ENCODE data around the gene ADH7.
"Not testable (repeated sequence)": the region's sequence is repeated elsewhere in the genome, so short reads cannot be mapped to it uniquely, and the experiment has no call there.

ADH7 gene

DNA sequence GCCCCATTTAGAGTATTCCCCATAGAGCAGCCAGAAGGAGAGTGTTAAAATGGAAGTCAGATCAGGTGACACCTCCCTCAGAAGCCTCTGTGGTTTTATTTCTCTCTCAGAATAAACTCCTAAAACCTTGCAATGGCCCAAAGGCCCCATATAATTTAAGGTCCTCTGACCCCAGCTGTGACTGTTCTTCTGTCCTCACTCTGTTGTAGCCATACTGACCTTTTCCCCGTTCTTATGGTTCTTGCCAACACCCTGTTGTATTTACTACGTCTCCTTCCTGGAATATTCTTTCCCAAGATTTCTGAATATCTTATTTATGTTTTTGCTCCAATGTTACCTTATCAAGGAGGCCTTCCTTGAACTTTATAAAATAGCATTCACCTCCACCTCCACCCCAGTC, 18.0 kb downstream of the ADH7 start:
- H3K4me3 ChIP-seq (ENCODE audit: low read depth, low read length) = no peak overlapping the region

DNA sequence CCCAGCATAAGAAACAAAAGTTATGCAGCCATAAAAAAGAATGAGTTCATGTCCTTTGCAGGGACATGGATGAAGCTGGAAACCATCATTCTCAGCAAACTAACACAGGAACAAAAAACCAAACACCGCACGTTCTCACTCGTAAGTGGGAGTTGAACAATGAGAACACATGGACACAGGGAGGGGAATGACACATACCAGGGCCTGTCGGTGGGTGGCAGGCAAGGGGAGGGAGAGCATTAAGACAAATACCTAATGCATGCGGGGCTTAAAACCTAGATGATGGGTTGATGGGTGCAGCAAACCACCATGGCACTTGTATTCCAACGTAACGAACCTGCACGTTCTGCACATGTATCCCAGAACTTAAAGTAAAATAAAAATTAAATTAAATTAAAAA, 19.4 kb downstream of the ADH7 start:
- H3K4me3 ChIP-seq (ENCODE audit: low read depth, low read length) = not testable (repeated sequence)

DNA sequence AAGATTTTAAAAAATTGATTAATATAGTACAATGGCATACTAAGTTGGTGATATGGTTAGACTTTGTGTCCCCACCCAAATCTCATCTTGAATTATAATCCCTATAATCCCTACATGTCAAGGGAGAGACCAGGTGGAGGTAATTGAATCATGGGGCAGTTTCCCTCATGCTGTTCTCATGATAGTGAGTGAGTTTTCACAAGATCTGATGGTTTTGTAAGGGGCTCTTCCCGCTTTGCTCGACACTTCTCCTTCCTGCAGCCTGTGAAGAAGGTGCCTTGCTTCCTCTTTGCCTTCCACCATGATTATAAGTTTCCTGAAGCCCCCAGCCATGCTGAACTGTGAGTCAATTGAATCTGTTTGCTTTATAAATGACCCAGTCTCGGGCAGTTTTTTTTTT, 20.2 kb downstream of the ADH7 start:
- not testable (repeated sequence) for H3K4me3 ChIP-seq (ENCODE audit: low read depth, low read length)

DNA sequence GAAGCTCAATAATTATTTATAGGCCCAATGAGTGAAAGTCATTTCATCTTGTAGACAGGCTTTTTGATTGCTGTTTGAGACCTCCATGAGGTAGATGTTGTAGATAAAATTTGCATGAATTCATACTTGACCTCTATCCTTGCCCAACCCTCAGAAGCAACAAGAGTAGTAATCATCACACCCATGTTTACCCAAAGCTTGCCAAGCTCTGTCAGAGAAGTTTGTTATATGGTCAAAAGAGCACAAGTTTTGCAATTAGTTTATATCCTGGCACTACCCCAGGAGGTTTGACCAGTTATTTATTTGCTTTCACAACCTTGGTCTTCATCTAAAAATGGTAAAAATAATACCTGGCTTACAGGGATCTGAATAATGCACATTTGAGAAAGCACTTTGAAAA, 20.7 kb downstream of the ADH7 start:
- H3K4me3 ChIP-seq (ENCODE audit: low read depth, low read length) = no peak overlapping the region

DNA sequence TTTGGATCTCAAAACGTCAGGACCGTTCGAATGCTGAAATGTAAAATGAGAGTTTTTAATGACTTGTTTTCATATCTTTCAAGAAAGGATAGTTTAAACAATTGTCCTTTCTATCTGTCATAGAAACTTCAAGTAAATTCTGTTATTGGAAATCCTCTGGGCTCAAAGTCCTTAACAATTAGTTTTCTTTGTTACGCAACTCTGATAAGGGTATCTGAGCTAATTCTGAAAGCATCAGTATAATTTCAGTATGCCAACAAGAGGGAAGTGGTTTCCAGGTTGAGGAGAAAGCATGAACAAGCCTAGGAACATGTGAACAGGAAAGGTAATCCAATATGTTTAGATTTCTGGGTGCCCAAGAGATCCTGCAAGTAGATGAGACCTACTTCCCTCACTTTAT, 22.0 kb downstream of the ADH7 start:
- H3K4me3 ChIP-seq (ENCODE audit: low read depth, low read length) = no peak overlapping the region

DNA sequence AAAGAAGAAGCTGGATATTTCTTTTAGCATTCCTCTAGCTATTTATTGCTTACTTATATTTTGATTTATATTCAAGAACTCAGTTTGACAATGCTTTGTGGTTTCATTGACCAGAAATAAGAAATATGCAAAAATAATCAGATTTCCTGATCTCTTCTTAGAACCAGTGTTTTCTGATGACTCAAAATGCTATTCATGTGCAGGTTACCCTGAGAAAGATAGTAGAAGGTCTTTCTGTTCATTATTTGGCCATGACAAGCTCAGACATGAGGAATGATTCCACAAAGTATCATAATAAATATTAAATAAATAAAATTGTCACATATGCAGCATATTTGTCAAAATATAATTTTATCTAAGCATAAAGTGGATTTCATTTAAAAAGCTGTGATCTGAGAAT, 24.1 kb downstream of the ADH7 start:
- H3K4me3 ChIP-seq (ENCODE audit: low read depth, low read length) = no peak overlapping the region

DNA sequence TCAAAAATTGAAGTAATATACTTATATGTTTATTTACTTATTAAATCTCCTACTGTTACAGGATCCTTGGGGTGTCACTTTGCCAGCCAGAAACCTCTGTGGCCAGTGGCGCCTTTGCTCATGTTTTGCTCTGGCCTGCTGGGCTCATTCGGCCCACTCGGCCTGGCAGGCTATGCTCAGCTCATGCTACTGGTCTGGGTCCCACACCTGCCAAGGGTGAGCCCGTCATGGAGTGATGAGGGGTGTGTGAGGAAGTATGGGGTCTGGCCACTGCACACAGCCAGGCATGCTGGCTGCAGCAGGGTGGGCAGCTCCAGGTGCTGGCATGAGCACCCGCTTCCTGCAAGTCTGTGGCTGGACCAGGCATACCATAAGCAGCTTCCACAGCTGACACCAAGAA, 25.1 kb downstream of the ADH7 start:
- H3K4me3 ChIP-seq (ENCODE audit: low read depth, low read length) = no peak overlapping the region

DNA sequence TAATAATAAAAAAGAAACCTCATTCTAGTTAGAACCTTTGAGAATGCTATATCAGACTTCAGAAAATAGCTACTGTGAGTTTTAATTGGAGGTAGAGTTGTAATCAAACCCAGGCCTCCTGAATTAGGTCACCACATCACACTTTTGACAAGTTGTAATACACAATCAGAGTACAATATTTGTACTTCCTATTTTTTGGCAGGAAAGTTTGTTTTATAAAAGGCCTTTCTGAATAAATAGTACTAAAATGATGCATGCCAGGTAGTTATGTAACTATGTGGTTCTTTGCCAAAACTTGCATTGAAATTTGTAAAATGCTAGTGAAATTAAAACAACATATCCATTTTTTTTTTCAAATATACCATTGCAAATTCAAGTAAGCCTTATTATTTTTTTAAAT, 26.8 kb downstream of the ADH7 start:
- H3K4me3 ChIP-seq (ENCODE audit: low read depth, low read length) = no peak overlapping the region

DNA sequence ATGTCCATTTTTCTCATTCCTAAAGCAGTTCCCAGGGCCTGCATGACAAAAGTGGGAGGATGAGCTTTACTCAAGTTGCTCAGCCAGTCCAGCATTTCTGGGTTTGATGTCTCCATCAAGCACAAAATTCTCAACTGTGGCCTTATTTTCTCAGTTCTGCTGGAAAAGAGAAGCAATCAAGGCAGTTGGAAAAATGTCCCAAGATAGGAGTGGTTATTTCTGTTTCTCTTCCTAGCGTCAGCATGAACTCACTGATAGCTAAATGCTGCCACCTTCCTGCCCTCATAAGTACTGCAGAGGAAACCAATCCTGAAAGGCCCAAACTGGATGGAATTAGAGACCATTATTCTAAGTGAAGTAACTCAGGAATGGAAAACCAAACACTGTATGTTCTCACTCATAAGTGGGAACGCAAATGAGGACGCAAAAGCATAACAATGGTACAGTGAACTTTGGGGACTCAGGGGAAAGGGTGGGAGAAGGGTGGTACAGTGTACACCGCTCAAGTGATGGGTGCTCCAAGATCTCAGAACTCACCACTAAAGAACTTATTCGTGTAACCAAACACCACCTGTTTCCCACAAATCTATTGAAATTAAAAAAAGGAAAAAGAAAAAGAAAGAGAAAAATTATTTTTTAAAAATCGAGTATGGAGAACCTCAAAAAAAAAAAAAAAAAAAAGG, 29.6 kb downstream of the ADH7 start:
- H3K4me3 ChIP-seq (ENCODE audit: low read depth, low read length) = no peak overlapping the region

DNA sequence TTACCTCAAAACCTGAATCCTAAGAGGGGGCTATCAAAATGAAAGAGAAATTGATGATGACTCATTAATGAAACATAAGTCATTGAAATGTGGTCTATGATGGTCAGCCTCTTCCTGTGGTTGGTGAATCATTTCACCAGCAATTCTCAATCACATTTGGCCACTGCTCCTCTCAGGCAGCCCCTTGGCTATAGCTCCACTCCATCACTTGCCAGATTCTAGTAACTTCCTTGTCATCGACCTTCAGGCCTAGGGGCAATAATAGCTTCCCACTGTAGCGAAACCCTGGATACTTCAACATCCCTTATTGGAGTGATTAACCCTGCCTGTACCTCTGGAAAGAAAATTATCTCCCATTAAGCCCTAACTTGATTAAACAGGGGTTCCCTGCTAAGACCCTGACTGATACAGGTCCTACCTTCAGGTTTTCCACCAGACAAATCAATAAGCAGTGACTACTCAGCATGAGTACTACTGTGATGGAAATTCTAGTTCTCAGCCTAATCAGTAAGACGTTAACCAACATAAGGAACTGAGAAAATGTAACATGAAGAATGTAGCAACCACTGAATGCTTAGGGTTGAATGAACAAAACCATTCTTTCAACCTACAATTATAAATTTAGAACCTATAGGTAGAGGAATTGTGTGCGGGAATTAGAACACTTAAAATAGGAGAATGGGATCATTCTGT, 30.4 kb downstream of the ADH7 start:
- no peak overlapping the region for H3K4me3 ChIP-seq (ENCODE audit: low read depth, low read length)

DNA sequence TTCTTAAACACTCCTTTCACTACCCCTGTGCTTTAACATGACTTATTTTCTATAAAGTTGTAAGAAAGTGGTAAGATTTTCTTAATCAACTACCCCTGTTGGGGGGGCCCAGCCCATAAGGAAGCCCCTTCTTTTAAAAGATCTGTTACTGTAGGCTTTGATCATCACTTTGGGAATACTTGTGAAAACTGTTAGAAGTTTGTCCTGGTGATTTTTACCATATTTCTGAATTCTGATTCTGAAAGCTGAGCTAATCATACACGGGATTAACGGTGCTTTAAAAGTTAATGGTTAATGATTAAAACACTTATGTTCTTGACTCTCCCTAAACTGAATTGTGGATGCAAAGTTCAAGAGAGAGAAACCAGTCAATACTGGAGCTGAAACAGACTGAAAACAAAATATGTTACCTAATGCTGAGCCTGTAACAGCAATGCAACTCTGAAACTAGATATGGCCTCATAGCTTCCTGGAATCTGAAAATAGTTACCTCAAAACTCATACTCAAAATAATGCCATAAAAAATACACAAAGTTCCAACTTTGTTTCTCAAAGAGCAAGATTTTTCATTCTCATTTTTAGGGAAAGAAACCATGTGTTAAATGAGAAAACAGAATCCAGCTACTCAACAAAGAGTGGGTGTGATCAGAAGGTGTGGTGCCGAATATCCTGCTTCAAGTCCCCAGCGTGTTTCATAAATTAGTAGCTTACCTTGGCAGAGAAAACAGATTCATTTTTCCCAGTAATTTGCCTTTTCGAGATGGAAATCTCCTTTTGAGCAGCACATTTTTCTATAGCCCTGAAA, 31.6 kb downstream of the ADH7 start:
- H3K4me3 ChIP-seq (ENCODE audit: low read depth, low read length) = no peak overlapping the region

DNA sequence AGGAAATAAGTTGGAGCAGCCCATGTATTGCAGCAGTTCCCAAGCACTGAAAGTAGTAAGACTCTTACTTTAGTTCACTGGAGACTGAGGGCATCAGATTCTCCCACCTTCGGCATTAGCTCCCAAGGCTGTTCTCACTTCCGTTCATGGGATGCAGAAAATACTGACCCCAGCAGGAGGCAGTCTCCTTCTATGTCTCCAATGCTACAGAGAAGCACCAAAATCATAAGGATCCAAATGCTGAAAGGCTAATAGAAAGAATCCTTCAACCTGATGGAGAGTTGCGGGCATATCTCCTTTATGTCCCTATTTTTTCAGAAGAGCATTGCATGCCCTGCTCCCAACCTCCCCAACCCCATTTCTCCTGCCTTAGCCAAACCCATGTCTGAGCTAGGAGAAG, 32.4 kb downstream of the ADH7 start:
- H3K4me3 ChIP-seq (ENCODE audit: low read depth, low read length) = no peak overlapping the region

DNA sequence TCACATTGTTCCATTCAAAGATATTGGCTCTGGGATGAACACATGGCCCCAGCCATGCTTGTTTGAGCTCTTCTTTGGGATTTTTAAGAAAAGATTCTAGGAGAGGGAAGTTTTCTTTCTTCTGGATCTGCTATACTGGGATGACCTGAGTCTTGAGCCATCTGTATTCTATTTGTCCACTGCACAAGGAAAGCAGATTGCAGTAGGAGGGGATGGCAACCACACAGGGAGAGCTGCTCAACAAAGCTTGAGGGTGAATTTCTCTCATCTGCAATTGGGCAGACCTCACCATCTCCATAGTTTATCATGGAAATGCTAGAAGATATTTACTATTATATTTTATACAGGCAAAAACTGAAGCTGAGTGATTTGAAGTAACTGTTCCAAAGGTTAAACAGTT, 34.3 kb downstream of the ADH7 start:
- H3K4me3 ChIP-seq (ENCODE audit: low read depth, low read length) = no peak overlapping the region

DNA sequence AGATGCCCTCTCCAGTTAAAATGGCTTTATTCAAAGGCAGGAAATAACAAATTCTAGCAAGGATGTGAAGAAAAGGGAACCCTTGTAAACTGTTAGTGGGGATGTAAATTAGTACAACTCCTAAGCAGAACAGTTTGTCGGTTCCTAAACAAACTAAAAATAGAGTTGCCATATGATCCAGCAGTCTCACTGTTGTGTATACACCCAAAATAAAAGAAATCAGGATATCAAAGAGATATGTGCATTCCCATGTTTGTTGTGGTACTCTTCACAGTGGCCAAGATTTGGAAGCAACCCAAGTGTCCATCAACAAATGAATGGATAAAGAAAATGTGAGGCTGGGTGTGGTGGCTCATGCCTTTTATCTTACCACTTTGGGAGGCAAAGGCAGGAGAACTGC, 36.1 kb downstream of the ADH7 start:
- H3K4me3 ChIP-seq (ENCODE audit: low read depth, low read length) = no peak overlapping the region

DNA sequence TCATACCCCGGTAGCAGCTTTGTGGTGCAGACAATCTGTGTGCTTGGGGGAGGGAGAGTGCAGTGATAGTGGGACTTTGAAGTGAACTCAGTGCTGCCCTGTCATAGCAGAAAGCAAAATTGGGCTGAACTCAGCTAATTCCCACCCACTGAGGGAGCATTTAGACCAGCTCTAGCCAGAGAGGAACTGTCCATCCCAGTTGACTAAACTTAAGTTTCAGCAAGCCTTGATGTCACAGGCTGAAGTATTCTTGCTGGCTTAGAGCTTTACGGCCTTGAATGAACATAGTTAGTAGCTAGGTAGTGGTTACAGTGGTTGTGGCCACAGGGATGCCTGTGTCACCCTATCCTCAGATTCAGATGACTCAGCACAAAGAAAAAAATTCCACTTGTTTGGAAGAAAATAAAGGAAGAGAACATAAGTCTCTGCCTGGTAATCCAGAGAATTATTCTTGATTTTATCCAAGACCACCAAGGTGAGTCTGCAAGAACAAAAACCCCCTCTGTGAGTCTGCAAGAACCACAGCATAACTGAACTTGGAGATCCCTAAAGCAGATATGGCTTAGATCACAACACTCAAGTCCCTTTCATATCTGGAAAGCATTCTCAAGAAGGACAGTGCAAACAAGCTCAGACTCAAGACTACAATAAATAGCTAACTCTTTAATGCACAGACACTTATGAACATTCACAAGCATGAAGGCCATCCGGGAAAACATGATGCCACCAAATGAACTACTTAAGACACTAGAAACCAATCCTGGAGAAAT, 39.4 kb downstream of the ADH7 start:
- no peak overlapping the region for H3K4me3 ChIP-seq (ENCODE audit: low read depth, low read length)

DNA sequence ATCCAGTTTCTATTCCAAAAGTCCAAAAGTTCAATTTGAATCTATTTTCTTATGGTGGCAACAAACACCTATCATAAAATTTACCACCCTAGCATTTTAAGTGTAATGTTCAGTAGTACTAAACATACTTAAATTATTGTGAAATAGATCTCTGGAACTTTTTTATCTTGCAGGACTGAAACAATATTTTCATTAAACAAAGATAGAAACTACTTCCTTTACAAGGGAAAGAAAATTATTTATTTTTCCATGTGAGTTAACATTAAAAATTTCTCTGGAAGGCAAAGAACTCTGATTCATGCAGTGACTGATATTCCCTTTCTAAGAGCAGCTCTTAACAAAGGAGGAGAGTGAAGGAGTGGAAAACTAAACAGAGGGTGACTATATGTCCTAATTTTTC, 40.2 kb downstream of the ADH7 start:
- H3K4me3 ChIP-seq (ENCODE audit: low read depth, low read length) = no peak overlapping the region

DNA sequence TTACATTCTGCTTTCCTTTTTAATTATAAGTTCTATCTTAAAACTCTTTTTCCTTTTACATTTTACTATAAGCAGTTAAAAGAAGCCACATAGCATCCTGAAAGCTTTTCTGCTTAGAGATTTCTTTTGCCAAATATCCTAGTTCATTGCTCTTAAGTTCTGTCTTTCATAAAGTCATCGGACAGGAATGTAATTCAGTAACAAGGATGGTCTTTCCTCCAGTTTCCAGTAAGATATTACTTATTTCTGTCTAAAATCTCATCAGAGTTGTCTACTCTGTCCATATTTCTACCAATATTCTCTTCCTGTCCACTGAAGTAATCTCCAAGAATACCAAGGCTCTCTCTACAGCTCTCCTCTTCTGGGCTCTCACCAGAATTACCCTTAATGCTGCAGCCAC, 45.1 kb downstream of the ADH7 start:
- no peak overlapping the region for H3K4me3 ChIP-seq (ENCODE audit: low read depth, low read length)

DNA sequence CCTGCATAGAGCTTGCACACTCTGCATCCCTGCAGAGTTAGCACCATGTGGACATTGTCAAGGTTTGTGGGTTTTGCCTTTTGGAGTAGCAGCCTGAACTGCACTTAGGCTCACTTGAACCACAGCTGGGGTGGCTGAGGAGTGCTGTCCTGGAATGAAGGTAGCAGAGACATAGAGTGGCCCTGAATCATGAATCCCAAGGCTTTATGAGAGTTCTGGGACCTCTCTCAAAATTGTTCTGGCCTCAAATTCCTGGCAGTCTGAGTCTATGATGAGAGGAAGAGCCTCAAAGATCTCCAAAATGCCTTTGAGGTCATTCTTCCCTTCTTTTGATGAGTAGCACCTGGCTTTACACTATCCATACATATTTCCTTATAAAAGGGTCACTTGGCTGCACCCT, 45.5 kb downstream of the ADH7 start:
- no peak overlapping the region for H3K4me3 ChIP-seq (ENCODE audit: low read depth, low read length)

DNA sequence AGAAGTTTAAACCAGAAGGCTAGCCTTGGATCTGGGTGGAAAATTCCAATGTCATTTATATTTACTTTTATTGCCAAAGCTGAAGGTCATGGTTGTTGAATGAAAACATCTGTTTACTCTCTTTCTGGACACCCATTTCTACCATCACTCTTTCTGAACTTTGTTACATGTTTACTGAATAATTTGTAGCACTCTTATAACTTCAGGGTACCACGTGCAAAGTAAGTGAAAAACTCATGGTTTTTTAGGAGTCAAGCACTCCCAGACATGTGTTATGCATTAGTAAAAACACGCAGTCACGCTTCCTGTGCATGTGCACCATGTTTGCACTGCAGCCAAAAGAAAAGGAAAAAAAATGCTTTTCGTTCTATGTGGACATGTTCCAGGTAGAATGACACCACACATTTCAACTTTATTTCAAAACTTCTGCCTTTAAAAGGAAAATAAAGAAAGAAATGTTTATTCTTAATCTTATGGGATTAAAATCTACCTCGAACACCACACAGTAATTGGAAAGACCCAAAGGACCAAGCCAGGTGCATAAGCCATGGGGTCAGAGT, 51.2 kb downstream of the ADH7 start:
- no peak overlapping the region for H3K4me3 ChIP-seq (ENCODE audit: low read depth, low read length)

DNA sequence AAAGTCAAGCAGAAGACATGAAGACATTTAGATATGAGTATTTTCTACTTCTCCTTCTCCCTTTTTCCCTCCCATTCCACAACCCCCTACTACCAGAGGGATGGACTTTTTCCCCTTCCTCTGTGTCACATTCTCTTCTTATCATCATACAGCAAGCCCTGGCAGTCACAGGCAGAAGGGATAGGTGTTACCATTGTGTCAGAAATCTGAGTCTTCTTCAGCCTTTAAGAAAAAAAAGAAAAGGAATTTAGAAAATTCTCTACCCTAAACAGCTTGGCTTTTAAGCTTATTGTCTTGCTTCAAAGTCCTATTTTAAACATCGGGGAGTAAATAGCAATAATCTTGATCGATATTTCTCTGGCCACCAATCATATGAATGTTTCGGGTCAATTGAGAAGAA, 51.7 kb downstream of the ADH7 start:
- no peak overlapping the region for H3K4me3 ChIP-seq (ENCODE audit: low read depth, low read length)

DNA sequence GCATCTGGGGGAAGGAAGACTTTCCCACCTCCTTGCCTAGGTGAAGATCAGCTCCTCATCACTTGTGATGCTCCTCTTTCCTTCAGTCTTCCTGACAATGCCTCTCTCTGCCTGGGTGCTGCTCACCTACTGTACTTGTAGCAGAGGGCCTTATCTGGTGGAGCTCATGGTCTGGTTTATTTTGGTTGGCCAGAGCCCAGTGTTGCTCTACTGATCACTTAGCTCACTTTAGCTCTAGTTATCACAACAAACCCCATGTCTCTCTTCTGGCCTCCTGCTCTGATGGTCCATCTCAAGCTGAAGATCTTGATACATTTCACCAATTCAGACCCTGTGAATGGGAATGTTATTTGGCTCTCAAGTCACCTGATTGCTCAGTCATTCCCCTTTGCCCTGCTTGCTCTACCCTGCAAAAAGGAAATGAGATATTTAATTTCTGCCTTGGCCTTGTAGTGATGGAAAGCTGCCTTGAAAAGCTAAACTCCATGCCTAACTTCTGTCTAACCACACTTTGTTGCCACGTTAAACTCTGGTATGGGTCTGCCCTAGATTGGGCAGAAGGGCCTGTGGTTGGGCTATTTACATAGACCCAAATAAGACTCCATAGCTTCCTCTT, 52.3 kb downstream of the ADH7 start:
- H3K4me3 ChIP-seq (ENCODE audit: low read depth, low read length) = no peak overlapping the region

Measured in iPS-11a (cell line).